ENCODE results near the gene CIT.

DNA sequence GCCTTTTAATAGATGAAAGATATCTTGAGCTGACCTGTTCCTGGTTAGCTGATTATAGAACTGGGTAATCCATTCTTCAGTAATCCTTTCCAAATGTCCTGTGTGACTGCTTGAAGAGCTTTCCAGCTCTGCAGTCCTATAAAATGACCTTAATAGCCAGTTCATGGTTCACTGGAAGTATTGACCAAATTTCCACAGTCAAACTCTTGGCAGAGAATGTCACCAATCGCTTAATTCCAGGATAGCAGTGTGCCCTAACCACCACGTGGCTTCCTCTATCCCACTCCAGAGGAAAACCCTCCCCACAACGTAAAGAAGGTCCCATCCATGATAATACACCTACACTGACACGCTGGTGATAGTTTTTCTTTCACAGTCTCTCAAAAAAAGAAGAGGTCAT, 191.7 kb downstream of the CIT start:
- TF ChIP-seq CTCF (IDR thresholded peaks at IDR 0.05) (no peak), EZH2 (IDR thresholded peaks at IDR 0.05) (no peak)

Measured in neural progenitor cell (in vitro differentiated cells).